HG02610 (cell line): ENCODE results near the gene ADM5.
"Not testable (repeated sequence)": the region's sequence is repeated elsewhere in the genome, so short reads cannot be mapped to it uniquely, and the experiment has no call there.

Experiments used
- ATAC-seq: cut with Tn5 transposase; IDR thresholded peaks from one replicate; pipeline ENCODE4 v1.9.1; 2021; ENCODE audit warnings: mild to moderate bottlenecking, moderate library complexity; ENCODE audit not compliant: unreplicated experiment

ADM5 gene

GRCh38 chr19:49699364-49699763, 10.0 kb downstream of the ADM5 start:
- no peak for ATAC-seq

- ATAC-seq = no peak
Observed at GRCh38 chr19:49700563-49700962, 11.2 kb downstream of the ADM5 start.

- ATAC-seq = no peak
Observed at GRCh38 chr19:49701271-49701786, 11.9 kb downstream of the ADM5 start.

GRCh38 chr19:49704888-49705642, 15.7 kb downstream of the ADM5 start:
- ATAC-seq = no peak

- no peak for ATAC-seq
Observed at GRCh38 chr19:49705919-49706318, 16.5 kb downstream of the ADM5 start.

GRCh38 chr19:49710372-49710951, 21.1 kb downstream of the ADM5 start:
- ATAC-seq = no peak

GRCh38 chr19:49712397-49712859, 23.0 kb downstream of the ADM5 start:
- no peak for ATAC-seq

- ATAC-seq = no peak
Observed at GRCh38 chr19:49713236-49713845, 23.9 kb downstream of the ADM5 start.

GRCh38 chr19:49716154-49716553, 26.8 kb downstream of the ADM5 start:
- ATAC-seq = no peak

- ATAC-seq = no peak
Observed at GRCh38 chr19:49718511-49718910, 29.1 kb downstream of the ADM5 start.

GRCh38 chr19:49718991-49719390, 29.6 kb downstream of the ADM5 start:
- no peak for ATAC-seq

- ATAC-seq = not testable (repeated sequence)
Observed at GRCh38 chr19:49719420-49719819, 30.0 kb downstream of the ADM5 start.

GRCh38 chr19:49727217-49728030, 38.0 kb downstream of the ADM5 start:
- no peak for ATAC-seq

- no peak for ATAC-seq
Observed at GRCh38 chr19:49730166-49730565, 40.8 kb downstream of the ADM5 start.

- ATAC-seq = no peak
Observed at GRCh38 chr19:49738268-49738667, 48.9 kb downstream of the ADM5 start.

GRCh38 chr19:49739098-49739497, 49.7 kb downstream of the ADM5 start:
- ATAC-seq = no peak

- ATAC-seq = no peak
Observed at GRCh38 chr19:49739933-49740332, 50.5 kb downstream of the ADM5 start.
